Colonic mucosa (tissue), 4 donors: ENCODE data around the gene HMGN4. TPM values are rescaled to one million over a fixed set of nuclear protein-coding genes. Genes with fewer than 3 reads are reported as not detected.

Experiments used
- DNase-seq: peaks from one replicate; pipeline ENCODE4 v3.0.0-alpha.2; 2020
- H3K27ac ChIP-seq: fragments of 200-600 bp; one replicate; pipeline ENCODE4 v1.8.0; 2021
- H3K27me3 ChIP-seq: fragments of 200-600 bp; one replicate; pipeline ENCODE4 v1.8.0; 2021
- H3K36me3 ChIP-seq: fragments of 200-600 bp; one replicate; pipeline ENCODE4 v1.8.0; 2021
- H3K4me1 ChIP-seq: fragments of 200-600 bp; one replicate; pipeline ENCODE4 v1.8.0; 2021; ENCODE audit warnings: mild to moderate bottlenecking
- H3K4me3 ChIP-seq: fragments of 200-600 bp; one replicate; pipeline ENCODE4 v1.8.0; 2021
- H3K9ac ChIP-seq, 2 donors: one replicate each; pipeline ENCODE4 v1.7.0; 2013; ENCODE audit warnings: control low read depth in 2 of 2, low read depth in 2 of 2, low read length in 2 of 2
- H3K9me3 ChIP-seq: fragments of 200-600 bp; one replicate; pipeline ENCODE4 v1.8.0; 2021
- intact Hi-C: fragments of 100-400 bp; cut with DNase I; formaldehyde crosslinking; loops from one replicate; pipeline ENCODE4 v1.14.1; 2022
- total RNA-seq, 2 donors: library from RNA; stranded (reverse); fragmentation: NEBNext Ultra II Directional in 1 of 2; extraction: Animal tissue kit (Norgen Biotek cat#: 25700) in 1 of 2; gene quantifications; one replicate each; pipeline ENCODE4 v1.2.1, GENCODE V29; 2021
- TF ChIP-seq, protein P1 (sequence below): fragments of 200-600 bp; IDR thresholded peaks from one replicate; pipeline ENCODE4 v1.8.0; 2022; ENCODE audit warnings: antibody characterized with exemption, mild to moderate bottlenecking
- donor health status: healthy.
- donor health status: DM: no; HTN: no; CAD: no.
- donor health status: DM: no; HTN: no; CAD: no.

HMGN4 gene
- total RNA-seq, 2 donors from 2014 or later = 40.6 to 56.0 TPM

DNA sequence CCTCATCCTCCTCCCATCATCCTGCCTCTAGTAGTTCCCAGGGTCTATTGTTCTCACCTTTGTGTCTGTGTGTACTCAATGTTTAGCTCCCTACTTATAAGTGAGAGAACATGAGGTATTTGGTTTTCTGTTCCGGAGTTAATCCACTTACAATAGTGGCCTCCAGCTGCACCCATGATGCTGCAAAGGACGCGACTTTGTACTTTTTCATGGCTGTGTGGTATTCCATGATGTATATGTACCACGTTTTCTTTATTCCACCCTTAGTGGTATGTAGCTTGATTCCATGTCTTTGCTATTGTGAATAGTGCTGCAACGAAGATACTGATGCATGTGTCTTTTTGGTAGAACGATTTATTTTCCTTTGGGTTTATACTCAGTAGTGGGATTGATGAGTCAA, 40.1 kb downstream of the HMGN4 start:
- Histone ChIP-seq H3K4me1 (peaks cover 5% of the 10 kb centered on the region), H3K27ac (no peak overlapping the region), H3K36me3 (no peaks in the 10 kb centered on the region), H3K9me3 (no peaks in the 10 kb centered on the region), H3K27me3 (no peaks in the 10 kb centered on the region), H3K9ac (no peak overlapping the region), H3K4me3 (no peak overlapping the region)
- no peak for DNase-seq
- TF ChIP-seq, protein P1, sequence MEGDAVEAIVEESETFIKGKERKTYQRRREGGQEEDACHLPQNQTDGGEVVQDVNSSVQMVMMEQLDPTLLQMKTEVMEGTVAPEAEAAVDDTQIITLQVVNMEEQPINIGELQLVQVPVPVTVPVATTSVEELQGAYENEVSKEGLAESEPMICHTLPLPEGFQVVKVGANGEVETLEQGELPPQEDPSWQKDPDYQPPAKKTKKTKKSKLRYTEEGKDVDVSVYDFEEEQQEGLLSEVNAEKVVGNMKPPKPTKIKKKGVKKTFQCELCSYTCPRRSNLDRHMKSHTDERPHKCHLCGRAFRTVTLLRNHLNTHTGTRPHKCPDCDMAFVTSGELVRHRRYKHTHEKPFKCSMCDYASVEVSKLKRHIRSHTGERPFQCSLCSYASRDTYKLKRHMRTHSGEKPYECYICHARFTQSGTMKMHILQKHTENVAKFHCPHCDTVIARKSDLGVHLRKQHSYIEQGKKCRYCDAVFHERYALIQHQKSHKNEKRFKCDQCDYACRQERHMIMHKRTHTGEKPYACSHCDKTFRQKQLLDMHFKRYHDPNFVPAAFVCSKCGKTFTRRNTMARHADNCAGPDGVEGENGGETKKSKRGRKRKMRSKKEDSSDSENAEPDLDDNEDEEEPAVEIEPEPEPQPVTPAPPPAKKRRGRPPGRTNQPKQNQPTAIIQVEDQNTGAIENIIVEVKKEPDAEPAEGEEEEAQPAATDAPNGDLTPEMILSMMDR = no peak
- intact Hi-C loops = no loop called here

DNA sequence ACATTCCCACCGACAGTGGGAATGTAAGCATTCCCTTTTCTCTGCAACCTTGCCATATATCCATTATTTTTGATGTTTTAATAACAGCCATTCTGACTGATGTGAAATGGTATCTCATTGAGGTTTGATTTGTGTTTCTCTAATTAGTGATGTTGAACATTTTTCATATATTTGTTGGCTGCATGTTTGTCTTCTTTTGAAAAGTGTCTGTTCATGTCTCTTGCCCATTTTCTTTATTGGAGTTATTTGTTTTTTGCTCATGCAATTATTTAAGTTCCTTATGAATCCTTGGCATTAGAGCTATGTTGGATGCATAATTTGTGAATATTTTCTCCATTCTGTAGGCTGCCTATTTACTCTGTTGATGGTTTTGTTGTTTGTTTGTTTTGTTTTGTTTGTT, 40.6 kb downstream of the HMGN4 start:
- DNase-seq = no peak
- Histone ChIP-seq H3K4me1 (peaks cover 5% of the 10 kb centered on the region), H3K4me3 (no peak overlapping the region), H3K27ac (no peak overlapping the region), H3K27me3 (no peaks in the 10 kb centered on the region), H3K9ac (no peak overlapping the region), H3K9me3 (no peaks in the 10 kb centered on the region), H3K36me3 (no peaks in the 10 kb centered on the region)
- TF ChIP-seq, protein P1 = no peak
- intact Hi-C loops = no loop called here

DNA sequence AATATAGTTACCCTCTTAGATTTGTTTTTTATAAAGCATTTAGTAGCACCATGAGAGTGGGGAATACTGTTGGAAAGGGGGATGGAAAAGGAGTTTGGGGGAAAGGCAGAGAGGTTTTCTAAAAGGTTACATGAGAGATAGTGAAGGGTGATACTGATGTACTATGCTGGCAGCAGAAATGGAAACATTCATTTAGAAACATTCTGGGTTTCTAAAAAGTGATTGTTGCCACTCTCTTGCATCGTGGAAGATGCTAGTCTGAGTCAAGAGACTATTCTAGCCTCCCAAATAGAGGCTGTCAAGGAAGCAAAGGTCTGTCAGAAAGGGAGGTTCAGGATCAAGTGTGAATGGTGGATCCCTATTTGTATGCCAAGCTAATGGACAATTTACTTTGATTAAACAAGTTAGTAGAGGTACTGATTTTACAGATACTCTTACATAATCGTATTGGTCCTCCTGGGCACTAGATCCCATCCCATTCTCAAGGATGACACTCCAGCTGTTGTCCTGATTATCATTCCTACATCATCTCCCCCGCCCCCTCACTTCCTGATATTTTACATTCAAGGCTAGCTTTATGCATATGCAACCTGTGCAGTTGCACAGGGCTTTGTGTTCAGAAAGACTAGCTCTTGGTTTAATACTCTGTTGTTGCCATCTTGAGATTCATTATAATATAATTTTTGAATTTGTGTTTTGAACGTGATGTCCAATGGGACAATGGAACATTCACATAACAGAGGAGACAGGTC, 43.2 kb downstream of the HMGN4 start:
- intact Hi-C loops = no loop called here

DNA sequence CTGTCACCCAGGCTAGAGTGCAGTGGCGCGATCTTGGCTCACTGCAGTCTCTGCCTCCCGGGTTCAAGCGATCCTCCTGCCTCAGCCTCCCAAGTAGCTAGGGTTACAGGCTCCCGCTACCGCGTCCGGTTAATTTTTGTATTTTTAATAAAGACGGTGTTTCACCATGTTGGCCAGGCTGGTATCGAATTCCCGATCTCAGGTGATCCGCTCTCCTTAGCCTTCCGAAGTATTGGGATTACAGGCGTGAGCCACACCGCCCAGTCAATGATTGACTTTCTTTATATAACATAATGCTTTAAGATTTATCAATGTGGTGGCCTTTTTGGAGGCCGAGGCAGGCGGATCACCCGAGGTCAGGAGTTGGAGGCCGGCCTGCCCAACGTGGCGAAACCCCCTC, 50.8 kb downstream of the HMGN4 start:
- intact Hi-C loops = no loop called here
- H3K9ac ChIP-seq = no peak overlapping the region
- H3K9me3 ChIP-seq = no peaks in the 10 kb centered on the region
- DNase-seq = no peak
- no peak overlapping the region for H3K4me3 ChIP-seq
- peaks cover 10% of the 10 kb centered on the region for H3K27me3 ChIP-seq
- TF ChIP-seq, protein P1 = no peak
- H3K4me1 ChIP-seq = no peaks in the 10 kb centered on the region
- H3K36me3 ChIP-seq = no peaks in the 10 kb centered on the region
- no peak overlapping the region for H3K27ac ChIP-seq

More for the DNA sequence above, 43.2 kb downstream of the HMGN4 start:
- no peak for DNase-seq
- Histone ChIP-seq H3K36me3 (no peaks in the 10 kb centered on the region), H3K27me3 (peaks cover 5% of the 10 kb centered on the region), H3K4me3 (no peak overlapping the region), H3K9me3 (no peaks in the 10 kb centered on the region), H3K27ac (no peak overlapping the region), H3K4me1 (peaks cover 5% of the 10 kb centered on the region), H3K9ac (no peak overlapping the region)
- TF ChIP-seq, protein P1 = no peak

DNA sequence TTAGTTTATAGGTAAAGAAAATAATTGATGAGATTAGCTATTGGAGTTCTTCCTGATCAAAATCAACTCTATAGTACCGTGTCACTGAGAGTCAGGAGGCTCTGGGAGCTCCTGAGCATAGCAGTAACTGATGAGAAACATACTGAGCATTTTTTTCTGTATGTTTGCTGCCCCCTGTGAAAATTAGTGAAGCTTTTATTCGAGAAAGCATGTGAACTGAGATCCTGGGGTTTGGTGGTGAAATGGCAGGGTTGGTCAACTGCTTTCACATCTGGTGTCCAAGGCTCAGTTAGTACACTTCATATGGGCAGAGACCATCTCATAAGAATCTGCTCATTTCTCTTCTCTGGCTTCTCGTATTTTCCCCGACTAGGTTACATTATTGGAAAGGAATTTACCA, 54.5 kb downstream of the HMGN4 start:
- Histone ChIP-seq H3K36me3 (no peaks in the 10 kb centered on the region), H3K9ac (no peak overlapping the region), H3K4me1 (peaks cover 2% of the 10 kb centered on the region), H3K4me3 (no peak overlapping the region), H3K9me3 (no peaks in the 10 kb centered on the region), H3K27ac (no peak overlapping the region), H3K27me3 (peaks cover 10% of the 10 kb centered on the region)
- no peak for DNase-seq
- TF ChIP-seq, protein P1 = no peak
- intact Hi-C loops = loop anchor here (5.0 kb wide), 1 partner anchor 250 kb away; no protein-coding TSS in a partner anchor
